OCI-LY1 (cell line): ENCODE data around the gene TTC28.

Source experiments
- H2AFZ ChIP-seq: fragments of 200-600 bp; sonication (generic), shearing (Covaris generic); 2 replicates; pipeline ENCODE4 v1.6.0; 2014; ENCODE audit warnings: antibody characterized with exemption, mild to moderate bottlenecking, low read length
- H3F3A ChIP-seq: fragments of 200-600 bp; sonication (generic), shearing (Covaris generic); 2 replicates; pipeline ENCODE4 v1.6.0; 2014; ENCODE audit warnings: mild to moderate bottlenecking, antibody characterized with exemption, low read length, moderate library complexity; ENCODE audit not compliant: insufficient read depth
- H3K27ac ChIP-seq: fragments of 200-600 bp; sonication (generic); 2 replicates; pipeline ENCODE4 v1.5.1; 2014; ENCODE audit warnings: low read length, mixed run types, mild to moderate bottlenecking, low read depth; ENCODE audit not compliant: poor library complexity, severe bottlenecking
- H3K27me3 ChIP-seq: fragments of 200-600 bp; sonication (generic); 2 replicates; pipeline ENCODE4 v1.6.0; 2014; ENCODE audit warnings: antibody characterized with exemption, mild to moderate bottlenecking, low read length, moderate library complexity; ENCODE audit not compliant: insufficient read depth
- H3K36me3 ChIP-seq: fragments of 200-600 bp; sonication (generic); 2 replicates; pipeline ENCODE4 v1.6.1; 2014; ENCODE audit warnings: mild to moderate bottlenecking, antibody characterized with exemption, low read length, moderate library complexity, mixed read lengths; ENCODE audit not compliant: insufficient read depth
- H3K4me1 ChIP-seq: fragments of 200-600 bp; sonication (generic); 2 replicates; pipeline ENCODE4 v1.5.1; 2014; ENCODE audit warnings: mild to moderate bottlenecking, low read length, moderate library complexity; ENCODE audit not compliant: insufficient read depth, severe bottlenecking
- H3K4me2 ChIP-seq: fragments of 200-600 bp; sonication (generic), shearing (Covaris generic); 2 replicates; pipeline ENCODE4 v1.6.1; 2014; ENCODE audit warnings: low read length
- H3K4me3 ChIP-seq: fragments of 200-600 bp; sonication (generic); 2 replicates; pipeline ENCODE4 v1.5.1; 2014; ENCODE audit warnings: low read length, low read depth, mild to moderate bottlenecking, mixed read lengths; ENCODE audit not compliant: poor library complexity, severe bottlenecking
- H3K79me2 ChIP-seq: fragments of 200-600 bp; shearing (Covaris generic); 2 replicates; pipeline ENCODE4 v1.6.1; 2016; ENCODE audit warnings: mixed run types, low read length, mixed read lengths; ENCODE audit not compliant: insufficient read depth
- H3K9ac ChIP-seq: fragments of 200-600 bp; sonication (generic), shearing (Covaris generic); 2 replicates; pipeline ENCODE4 v1.6.1; 2014; ENCODE audit warnings: mild to moderate bottlenecking, low read length, mixed read lengths
- H3K9me2 ChIP-seq: fragments of 200-600 bp; sonication (generic), shearing (Covaris generic); 2 replicates; pipeline ENCODE4 v1.6.1; 2014; ENCODE audit warnings: low read depth, mild to moderate bottlenecking, low read length, mixed read lengths
- H3K9me3 ChIP-seq: fragments of 200-600 bp; shearing (Covaris generic); 2 replicates; pipeline ENCODE4 v1.6.1; 2014; ENCODE audit warnings: low read length, mixed read lengths
- H4K20me1 ChIP-seq: fragments of 200-600 bp; sonication (generic), shearing (Covaris generic); 2 replicates; pipeline ENCODE4 v1.6.0; 2016; ENCODE audit warnings: mild to moderate bottlenecking, low read length; ENCODE audit not compliant: insufficient read depth
- EZH2 ChIP-seq: fragments of 200-600 bp; sonication (generic), shearing (Covaris generic); IDR thresholded peaks from 2 replicates; pipeline ENCODE4 v1.8.0; 2017; ENCODE audit warnings: borderline replicate concordance, mixed run types, mild to moderate bottlenecking, antibody characterized with exemption, low read length, moderate library complexity, mixed read lengths
- TF ChIP-seq, protein P1 (sequence below): fragments of 200-600 bp; sonication (generic), shearing (Covaris generic); IDR thresholded peaks from 2 replicates; pipeline ENCODE4 v1.5.1; 2017; ENCODE audit warnings: mild to moderate bottlenecking, antibody characterized with exemption, low read length, moderate library complexity, mixed read lengths

The TTC28 gene

DNA sequence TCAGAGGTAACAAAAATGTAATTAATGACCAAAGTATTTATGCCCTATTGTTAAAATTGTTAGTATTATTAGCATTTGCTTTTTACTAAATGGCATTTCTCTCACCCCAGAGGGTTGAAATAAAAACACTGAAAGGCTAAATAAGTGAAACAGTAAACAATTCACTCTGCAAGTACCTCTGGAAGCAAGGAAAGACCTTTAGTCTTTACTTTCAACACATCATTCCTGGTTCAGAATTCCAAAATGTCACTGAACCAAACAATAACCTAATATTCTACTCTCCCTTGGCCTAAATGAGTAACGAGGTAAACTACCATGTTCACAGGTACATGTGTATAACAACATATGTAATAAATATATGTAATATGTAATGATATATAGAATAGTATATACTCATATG lies 369.3 kb downstream of the TTC28 start:
- no peaks in the 10 kb centered on the region for H3F3A ChIP-seq
- H3K4me3 ChIP-seq = no peak overlapping the region
- TF ChIP-seq, protein P1, sequence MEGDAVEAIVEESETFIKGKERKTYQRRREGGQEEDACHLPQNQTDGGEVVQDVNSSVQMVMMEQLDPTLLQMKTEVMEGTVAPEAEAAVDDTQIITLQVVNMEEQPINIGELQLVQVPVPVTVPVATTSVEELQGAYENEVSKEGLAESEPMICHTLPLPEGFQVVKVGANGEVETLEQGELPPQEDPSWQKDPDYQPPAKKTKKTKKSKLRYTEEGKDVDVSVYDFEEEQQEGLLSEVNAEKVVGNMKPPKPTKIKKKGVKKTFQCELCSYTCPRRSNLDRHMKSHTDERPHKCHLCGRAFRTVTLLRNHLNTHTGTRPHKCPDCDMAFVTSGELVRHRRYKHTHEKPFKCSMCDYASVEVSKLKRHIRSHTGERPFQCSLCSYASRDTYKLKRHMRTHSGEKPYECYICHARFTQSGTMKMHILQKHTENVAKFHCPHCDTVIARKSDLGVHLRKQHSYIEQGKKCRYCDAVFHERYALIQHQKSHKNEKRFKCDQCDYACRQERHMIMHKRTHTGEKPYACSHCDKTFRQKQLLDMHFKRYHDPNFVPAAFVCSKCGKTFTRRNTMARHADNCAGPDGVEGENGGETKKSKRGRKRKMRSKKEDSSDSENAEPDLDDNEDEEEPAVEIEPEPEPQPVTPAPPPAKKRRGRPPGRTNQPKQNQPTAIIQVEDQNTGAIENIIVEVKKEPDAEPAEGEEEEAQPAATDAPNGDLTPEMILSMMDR = no peak
- TF ChIP-seq EZH2 = no peak
- H3K9me3 ChIP-seq = no peaks in the 10 kb centered on the region
- H3K9ac ChIP-seq = no peak overlapping the region
- no peaks in the 10 kb centered on the region for H3K9me2 ChIP-seq
- H2AFZ ChIP-seq = no peak overlapping the region
- H3K4me2 ChIP-seq = no peak overlapping the region
- H3K36me3 ChIP-seq = no peaks in the 10 kb centered on the region
- H3K4me1 ChIP-seq = no peaks in the 10 kb centered on the region
- no peaks in the 10 kb centered on the region for H3K27me3 ChIP-seq
- no peak overlapping the region for H3K27ac ChIP-seq
- H3K79me2 ChIP-seq = no peaks in the 10 kb centered on the region
- no peaks in the 10 kb centered on the region for H4K20me1 ChIP-seq

- Histone ChIP-seq H3K9me2 (no peaks in the 10 kb centered on the region), H3K27ac (no peak overlapping the region), H3K9me3 (no peaks in the 10 kb centered on the region), H3K4me3 (no peak overlapping the region), H3K79me2 (no peaks in the 10 kb centered on the region), H3F3A (no peaks in the 10 kb centered on the region), H3K4me1 (no peaks in the 10 kb centered on the region), H2AFZ (no peak overlapping the region), H3K36me3 (no peaks in the 10 kb centered on the region), H3K27me3 (0 out of 2 replicates have a peak, but pooled peaks cover 3% of the 10 kb centered on the region), H3K4me2 (no peak overlapping the region), H4K20me1 (no peaks in the 10 kb centered on the region), H3K9ac (no peak overlapping the region)
- no peak for TF ChIP-seq EZH2
- TF ChIP-seq, protein P1 = no peak
Observed at GRCh38 chr22:28299753-28300152, 379.9 kb downstream of the TTC28 start.

DNA sequence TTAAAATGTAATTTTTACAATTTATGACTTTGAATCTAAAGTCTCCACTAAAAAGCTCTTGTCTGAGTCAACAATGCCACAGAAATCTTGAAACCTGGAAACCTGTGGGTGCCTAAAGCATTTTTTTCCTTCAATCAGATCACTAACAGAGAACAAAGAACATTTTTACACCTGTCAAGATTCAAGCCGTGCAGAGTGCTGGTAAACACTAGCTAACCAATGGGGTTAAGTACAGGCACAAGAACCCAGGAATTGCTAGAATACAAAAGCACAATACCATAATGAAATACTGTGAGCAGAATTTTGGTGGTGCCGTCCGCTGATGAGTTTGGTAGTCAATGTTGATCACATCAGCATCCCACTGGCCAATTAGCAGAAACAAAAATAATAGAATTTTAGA lies 380.3 kb downstream of the TTC28 start:
- no peak overlapping the region for H3K4me3 ChIP-seq
- no peaks in the 10 kb centered on the region for H3K4me1 ChIP-seq
- no peak overlapping the region for H3K9ac ChIP-seq
- H3K79me2 ChIP-seq = no peaks in the 10 kb centered on the region
- TF ChIP-seq, protein P1 = no peak
- no peak for TF ChIP-seq EZH2
- H3K4me2 ChIP-seq = no peak overlapping the region
- 0 out of 2 replicates have a peak, but pooled peaks cover 3% of the 10 kb centered on the region for H3K27me3 ChIP-seq
- H3K27ac ChIP-seq = no peak overlapping the region
- no peak overlapping the region for H2AFZ ChIP-seq
- no peaks in the 10 kb centered on the region for H3K9me2 ChIP-seq
- H4K20me1 ChIP-seq = no peaks in the 10 kb centered on the region
- no peaks in the 10 kb centered on the region for H3F3A ChIP-seq
- no peaks in the 10 kb centered on the region for H3K36me3 ChIP-seq
- no peaks in the 10 kb centered on the region for H3K9me3 ChIP-seq
